Measurements from ENCODE around the gene PRDM16. TPM values are rescaled to one million over a fixed set of nuclear protein-coding genes. Genes with fewer than 3 reads are reported as not detected.

The PRDM16 gene
- polyA plus RNA-seq, 2 of the 4 experiments (the other 2 are of a cell fraction): 0.03 to 0.35 TPM

GRCh38 chr1:3433076-3433475 lies 364.1 kb downstream of the PRDM16 start:
- H3K4me1 ChIP-seq: no peaks in the 10 kb centered on the region
- FAIRE-seq (no peak), DNase-seq (ENCODE audit: low read depth in 1 of 2, low spot score in 1 of 2) (no peak), ATAC-seq (no peak)
- ChIA-PET CTCF (interaction anchor here (1.8 kb wide), 1 partner anchor 8 kb away, joined by 4 read pairs; no protein-coding TSS in a partner anchor), POLR2A (no interaction called here)
- no peak overlapping the region for H3K4me2 ChIP-seq
- no peak overlapping the region for H3K4me3 ChIP-seq
- WGBS (ENCODE audit: missing lambda C conversion rate): 61% methylated on average over 12 of the region's 14 CpGs
- no peaks in the 10 kb centered on the region for H3K9me3 ChIP-seq
- TF ChIP-seq KDM5A (IDR thresholded peaks at IDR 0.05) (no peak), CBX2 (IDR thresholded peaks at IDR 0.05; ENCODE audit: borderline replicate concordance, low read depth) (no peak), REST (IDR thresholded peaks at IDR 0.05) (no peak), TFCP2L1 (CRISPR knock-in tag; IDR thresholded peaks at IDR 0.05) (no peak), PHF8 (IDR thresholded peaks at IDR 0.05; ENCODE audit: borderline replicate concordance, low read depth) (no peak), FOSL2 (IDR thresholded peaks at IDR 0.05) (no peak), FOSL2 (CRISPR knock-in tag; IDR thresholded peaks at IDR 0.05) (no peak), MYC (IDR thresholded peaks at IDR 0.05; ENCODE audit: borderline replicate concordance, low read length) (no peak), NPAS2 (CRISPR knock-in tag; IDR thresholded peaks at IDR 0.05; ENCODE audit: borderline replicate concordance) (no peak), EHMT2 (IDR thresholded peaks at IDR 0.05; ENCODE audit: low read depth) (no peak), ZSCAN20 (CRISPR knock-in tag; IDR thresholded peaks at IDR 0.05) (no peak), HOXB5 (CRISPR knock-in tag; IDR thresholded peaks at IDR 0.05) (no peak), RAD21 (conservative IDR thresholded peaks at IDR 0.05 in 1 of 2, IDR thresholded peaks at IDR 0.05 in 1 of 2) (no peak), ATOH8 (CRISPR knock-in tag; IDR thresholded peaks at IDR 0.05; ENCODE audit: low read depth) (no peak), FOXS1 (CRISPR knock-in tag; IDR thresholded peaks at IDR 0.05) (no peak), SREBF2 (IDR thresholded peaks at IDR 0.05) (no peak), BHLHE40 (IDR thresholded peaks at IDR 0.05; ENCODE audit: low read depth, low read length) (no peak), RCOR1 (IDR thresholded peaks at IDR 0.05; ENCODE audit: low read depth, low read length) (no peak)
- TF ChIP-seq, protein P1, sequence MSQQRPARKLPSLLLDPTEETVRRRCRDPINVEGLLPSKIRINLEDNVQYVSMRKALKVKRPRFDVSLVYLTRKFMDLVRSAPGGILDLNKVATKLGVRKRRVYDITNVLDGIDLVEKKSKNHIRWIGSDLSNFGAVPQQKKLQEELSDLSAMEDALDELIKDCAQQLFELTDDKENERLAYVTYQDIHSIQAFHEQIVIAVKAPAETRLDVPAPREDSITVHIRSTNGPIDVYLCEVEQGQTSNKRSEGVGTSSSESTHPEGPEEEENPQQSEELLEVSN (IDR thresholded peaks at IDR 0.05; ENCODE audit: borderline replicate concordance, low read depth): no peak
- TF ChIP-seq, protein P2, sequence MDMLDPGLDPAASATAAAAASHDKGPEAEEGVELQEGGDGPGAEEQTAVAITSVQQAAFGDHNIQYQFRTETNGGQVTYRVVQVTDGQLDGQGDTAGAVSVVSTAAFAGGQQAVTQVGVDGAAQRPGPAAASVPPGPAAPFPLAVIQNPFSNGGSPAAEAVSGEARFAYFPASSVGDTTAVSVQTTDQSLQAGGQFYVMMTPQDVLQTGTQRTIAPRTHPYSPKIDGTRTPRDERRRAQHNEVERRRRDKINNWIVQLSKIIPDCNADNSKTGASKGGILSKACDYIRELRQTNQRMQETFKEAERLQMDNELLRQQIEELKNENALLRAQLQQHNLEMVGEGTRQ (IDR thresholded peaks at IDR 0.05): no peak
- TF ChIP-seq, protein P3, sequence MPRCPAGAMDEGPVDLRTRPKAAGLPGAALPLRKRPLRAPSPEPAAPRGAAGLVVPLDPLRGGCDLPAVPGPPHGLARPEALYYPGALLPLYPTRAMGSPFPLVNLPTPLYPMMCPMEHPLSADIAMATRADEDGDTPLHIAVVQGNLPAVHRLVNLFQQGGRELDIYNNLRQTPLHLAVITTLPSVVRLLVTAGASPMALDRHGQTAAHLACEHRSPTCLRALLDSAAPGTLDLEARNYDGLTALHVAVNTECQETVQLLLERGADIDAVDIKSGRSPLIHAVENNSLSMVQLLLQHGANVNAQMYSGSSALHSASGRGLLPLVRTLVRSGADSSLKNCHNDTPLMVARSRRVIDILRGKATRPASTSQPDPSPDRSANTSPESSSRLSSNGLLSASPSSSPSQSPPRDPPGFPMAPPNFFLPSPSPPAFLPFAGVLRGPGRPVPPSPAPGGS (IDR thresholded peaks at IDR 0.05): no peak
- no peak overlapping the region for H3K27ac ChIP-seq

Data from A549 (cell line).